ENCODE results near the gene TRAM2.

DNA sequence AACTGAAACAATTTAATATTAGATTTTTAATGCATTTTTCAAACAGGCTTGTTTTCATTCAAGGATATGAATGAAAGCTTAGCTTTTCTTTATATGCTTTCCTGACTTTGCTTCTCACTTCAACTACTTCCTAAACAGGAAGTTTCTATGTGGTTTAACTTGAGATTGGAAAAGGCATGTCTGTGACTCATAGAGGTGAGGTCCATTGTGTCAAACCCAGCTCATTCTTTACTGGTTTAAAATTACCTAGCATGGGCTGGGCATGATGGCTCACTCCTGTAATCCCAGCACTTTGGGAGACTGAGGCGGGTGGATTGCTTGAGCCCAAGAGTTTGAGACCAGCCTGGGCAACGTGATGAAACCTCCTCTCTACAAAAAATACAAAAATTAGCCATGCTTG is 122.3 kb downstream of the TRAM2 start:
- TF ChIP-seq CTCF (IDR thresholded peaks at IDR 0.05; ENCODE audit: low read depth, low read length) = no peak
- no peak for TF ChIP-seq EZH2phosphoT487 (IDR thresholded peaks at IDR 0.05; ENCODE audit: low read depth)

All from OCI-LY3 (cell line).